ENCODE results near the gene NVL.
"Not testable (repeated sequence)": the region's sequence is repeated elsewhere in the genome, so short reads cannot be mapped to it uniquely, and the experiment has no call there.

Gene NVL

GRCh38 chr1:224333939-224334786 is 4.2 kb upstream of the NVL start:
- no peak for DNase-seq

- DNase-seq: no peak
Measured at GRCh38 chr1:224333309-224333926, 3.4 kb upstream of the NVL start.

- DNase-seq: no peak
Measured at GRCh38 chr1:224331824-224332223, 1.9 kb upstream of the NVL start.

GRCh38 chr1:224331326-224331725 is 1.4 kb upstream of the NVL start:
- DNase-seq: no peak

GRCh38 chr1:224329484-224329841 is 509 bp downstream of the NVL start:
- no peak for DNase-seq

GRCh38 chr1:224328644-224329043 is 1.3 kb downstream of the NVL start:
- no peak for DNase-seq

- no peak for DNase-seq
Measured at GRCh38 chr1:224325959-224326358, 4.0 kb downstream of the NVL start.

- no peak for DNase-seq
Measured at GRCh38 chr1:224321706-224322105, 8.3 kb downstream of the NVL start.

- DNase-seq: no peak
Measured at GRCh38 chr1:224317383-224318045, 12.5 kb downstream of the NVL start.

GRCh38 chr1:224312025-224312424 is 17.9 kb downstream of the NVL start:
- no peak for DNase-seq

- DNase-seq: not testable (repeated sequence)
Measured at GRCh38 chr1:224311503-224311902, 18.5 kb downstream of the NVL start.

GRCh38 chr1:224308064-224308463 is 21.9 kb downstream of the NVL start:
- DNase-seq: no peak

- DNase-seq: no peak
Measured at GRCh38 chr1:224304767-224305166, 25.2 kb downstream of the NVL start.

GRCh38 chr1:224302947-224303346 is 27.0 kb downstream of the NVL start:
- DNase-seq: no peak

- DNase-seq: no peak
Measured at GRCh38 chr1:224301391-224301790, 28.6 kb downstream of the NVL start.

- DNase-seq: no peak
Measured at GRCh38 chr1:224300346-224300745, 29.6 kb downstream of the NVL start.

GRCh38 chr1:224298346-224299330 is 31.3 kb downstream of the NVL start:
- no peak for DNase-seq

- no peak for DNase-seq
Measured at GRCh38 chr1:224294775-224295174, 35.2 kb downstream of the NVL start.

- DNase-seq: no peak
Measured at GRCh38 chr1:224292419-224292818, 37.6 kb downstream of the NVL start.

GRCh38 chr1:224289396-224289795 is 40.6 kb downstream of the NVL start:
- no peak for DNase-seq

GRCh38 chr1:224287714-224288113 is 42.3 kb downstream of the NVL start:
- DNase-seq: no peak

- no peak for DNase-seq
Measured at GRCh38 chr1:224282140-224282539, 47.8 kb downstream of the NVL start.
